Stimulated activated CD4-positive, alpha-beta T cell treated with anti-CD3 and anti-CD28 coated beads, Interleukin-2, amount 100 ng/mL, for 4 hours (primary cell): ENCODE measurements around the gene CERS4.
A peak's percentile ranks its signal among the peaks of the same experiment; 100 is the strongest.
"Not testable (repeated sequence)": the region's sequence is repeated elsewhere in the genome, so short reads cannot be mapped to it uniquely, and the experiment has no call there.

ENCODE experiments used
- DNase-seq: peaks from one replicate; pipeline ENCODE4 v3.0.0-alpha.2; 2020; ENCODE audit warnings: low read depth

Gene CERS4

DNA sequence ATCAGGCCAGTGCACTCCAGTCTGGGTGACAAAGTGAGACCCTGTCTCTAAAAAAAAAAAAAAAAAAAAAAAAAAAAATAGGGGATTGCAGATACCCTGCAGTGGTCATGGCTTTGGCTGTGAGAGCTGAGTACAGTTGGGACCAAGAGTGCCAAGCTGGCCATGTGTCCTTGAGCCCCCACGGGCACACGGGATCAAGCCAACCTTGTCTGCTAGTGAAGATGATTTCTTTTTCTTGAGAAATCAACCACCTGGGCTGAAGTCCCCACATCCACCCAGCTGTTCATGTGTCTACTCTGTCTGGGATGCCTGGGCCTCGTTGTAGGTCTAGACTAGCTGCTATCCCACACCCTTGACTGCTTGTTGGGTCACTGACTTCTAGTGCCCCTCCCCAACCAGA, 34.0 kb downstream of the CERS4 start:
- DNase-seq, result no peak

- no peak for DNase-seq
These were observed 35.3 kb downstream of the CERS4 start for GRCh38 chr19:8244442-8244841.

- no peak for DNase-seq
These were observed 37.0 kb downstream of the CERS4 start for GRCh38 chr19:8245869-8246835.

DNA sequence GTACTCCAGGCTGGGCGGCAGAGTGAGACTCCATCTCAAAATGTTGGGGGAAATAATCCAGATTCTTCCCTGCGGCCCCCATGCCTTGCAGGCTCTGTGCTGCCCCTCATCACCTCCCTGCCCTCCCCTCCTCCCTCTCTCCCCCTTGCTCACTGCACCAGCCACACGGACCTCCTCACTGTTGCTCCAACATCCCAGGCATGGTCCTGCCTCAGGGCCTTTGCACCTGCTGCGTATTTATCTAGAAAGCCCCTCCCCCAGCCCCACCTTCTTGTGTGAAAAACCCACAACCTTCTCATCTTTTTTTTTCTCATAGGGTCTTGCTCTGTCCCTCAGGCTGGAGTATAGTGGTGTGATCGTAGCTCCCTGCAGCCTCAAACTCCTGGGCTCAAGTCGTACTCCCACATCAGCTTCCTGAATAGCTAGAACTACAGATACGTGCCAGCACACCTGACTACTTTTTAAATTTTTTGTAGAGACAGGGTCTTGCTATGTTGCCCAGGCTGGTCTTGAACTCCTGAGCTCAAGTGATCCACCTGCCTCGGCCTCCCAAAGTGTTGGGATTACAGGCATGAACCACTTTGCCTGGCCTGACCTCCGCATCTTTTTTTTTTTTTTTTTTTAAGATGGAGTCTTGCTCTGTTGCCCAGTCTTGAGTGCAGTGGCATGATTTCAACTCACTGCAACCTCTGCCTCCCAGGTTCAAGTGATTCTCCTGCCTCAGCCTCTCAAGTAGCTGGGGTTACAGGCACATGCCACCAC, 38.1 kb downstream of the CERS4 start:
- not testable (repeated sequence) for DNase-seq

DNA sequence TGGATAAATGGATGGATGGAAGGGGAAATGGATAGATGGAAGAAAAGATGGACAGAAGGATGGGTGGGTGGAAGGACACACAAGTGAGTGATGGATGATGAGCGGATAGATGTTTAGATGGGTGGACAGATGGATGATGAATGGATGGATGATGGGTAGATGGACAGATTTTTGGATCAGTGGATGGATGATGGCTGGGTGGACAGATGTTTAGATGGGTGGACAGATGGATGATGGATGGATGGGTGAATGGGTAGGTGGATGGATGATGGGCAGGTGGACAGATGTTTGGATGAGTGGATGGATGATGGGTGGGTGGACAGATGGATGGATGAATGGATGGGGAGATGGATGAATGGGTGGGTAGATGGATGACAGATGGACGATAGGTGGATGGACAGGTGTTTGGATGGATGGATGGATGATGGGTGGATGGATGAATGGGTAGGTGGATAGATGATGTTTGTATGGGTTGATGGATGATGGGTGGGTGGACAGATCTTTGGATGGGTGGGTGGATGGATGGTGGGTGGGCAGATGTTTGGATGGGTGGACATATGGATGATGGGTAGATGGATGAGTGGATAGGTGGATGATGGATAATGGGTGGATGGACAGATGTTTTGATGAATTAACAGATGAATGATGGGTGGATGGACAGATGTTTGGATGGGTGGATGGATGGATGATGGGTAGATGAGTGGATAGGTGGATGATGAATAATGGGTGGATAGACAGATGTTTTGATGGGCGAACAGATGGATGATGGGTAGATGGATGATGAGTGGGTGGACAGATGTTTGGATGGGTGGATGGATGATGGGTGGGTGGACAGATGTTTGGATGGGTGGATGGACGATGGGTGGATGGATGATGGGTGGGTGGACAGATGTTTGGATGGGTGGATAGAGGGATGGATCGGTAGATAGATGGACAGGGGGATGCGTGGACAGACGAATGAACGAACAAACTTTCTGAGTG, 39.5 kb downstream of the CERS4 start:
- no peak for DNase-seq

DNA sequence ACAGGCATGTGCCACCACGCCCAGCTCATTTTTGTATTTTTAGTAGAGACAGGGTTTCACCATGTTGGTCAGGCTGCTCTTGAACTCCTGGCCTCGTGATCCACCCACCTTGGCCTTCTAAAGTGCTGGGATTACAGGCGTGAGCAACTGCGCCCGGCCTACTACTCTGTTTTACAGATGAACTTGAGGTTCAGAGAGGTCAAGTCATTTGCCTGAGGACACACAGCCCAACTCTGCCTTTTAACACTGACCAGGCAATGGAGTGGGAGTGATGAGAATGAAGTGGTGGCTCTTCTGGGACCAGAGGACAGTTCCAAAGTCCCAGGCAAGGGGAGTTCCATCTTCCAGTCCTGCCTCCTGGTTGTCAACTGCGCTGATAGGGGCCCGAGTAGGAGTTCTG, 41.4 kb downstream of the CERS4 start:
- DNase-seq, result no peak

DNA sequence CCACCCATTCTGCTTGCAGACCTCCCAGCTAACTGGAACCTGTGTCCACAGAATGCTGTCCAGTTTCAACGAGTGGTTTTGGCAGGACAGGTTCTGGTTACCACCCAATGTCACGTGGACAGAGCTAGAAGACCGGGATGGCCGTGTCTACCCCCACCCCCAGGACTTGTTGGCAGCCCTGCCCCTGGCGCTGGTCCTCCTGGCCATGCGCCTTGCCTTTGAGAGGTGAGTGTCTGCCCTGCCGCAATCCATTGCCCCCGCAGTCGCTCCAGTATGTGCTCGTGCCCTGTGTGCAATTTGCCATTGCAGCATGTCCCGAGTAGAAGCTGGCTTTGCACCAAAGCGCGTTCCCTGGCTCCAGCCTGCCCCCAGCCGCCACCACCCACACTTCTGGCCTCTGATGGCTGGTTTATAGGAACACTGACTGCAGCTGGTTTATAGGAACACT, 41.9 kb downstream of the CERS4 start:
- DNase-seq, result no peak

DNA sequence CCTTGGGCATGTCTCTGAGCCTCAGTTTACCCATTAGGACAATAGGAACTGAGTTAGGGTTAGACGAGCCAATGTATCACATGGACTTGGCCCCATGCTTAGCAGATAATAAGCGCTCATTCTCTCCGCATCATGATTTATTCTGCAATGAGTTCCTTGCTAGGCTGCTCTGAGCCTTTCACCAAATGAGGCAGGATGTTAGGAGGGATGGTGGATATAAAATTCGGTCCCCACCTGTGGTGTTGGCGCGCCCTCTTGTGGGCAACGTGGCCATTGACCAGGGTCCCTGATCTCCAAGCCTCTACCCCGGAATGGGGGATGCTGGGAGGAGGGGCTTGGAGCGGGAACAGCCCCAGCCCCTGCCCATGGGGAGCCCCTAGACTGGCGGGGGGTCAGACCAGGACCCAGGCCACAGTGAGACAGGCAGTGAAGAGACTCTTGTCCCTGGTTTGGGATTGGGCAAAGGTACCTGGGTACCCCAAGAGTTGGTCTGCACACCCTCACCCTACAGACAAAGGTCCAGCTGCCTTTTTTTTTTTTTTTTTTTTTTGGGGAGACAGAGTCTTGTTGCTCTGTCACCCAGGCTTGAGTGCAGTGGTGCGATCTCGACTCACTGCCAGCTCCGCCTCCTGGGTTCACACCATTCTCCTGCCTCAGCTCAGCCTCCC, 43.9 kb downstream of the CERS4 start:
- DNase-seq, result peak; percentile 74

GRCh38 chr19:8253678-8254077, 44.5 kb downstream of the CERS4 start:
- DNase-seq, result no peak

GRCh38 chr19:8254286-8255001, 45.3 kb downstream of the CERS4 start:
- no peak for DNase-seq

GRCh38 chr19:8255426-8256125, 46.4 kb downstream of the CERS4 start:
- no peak for DNase-seq

DNA sequence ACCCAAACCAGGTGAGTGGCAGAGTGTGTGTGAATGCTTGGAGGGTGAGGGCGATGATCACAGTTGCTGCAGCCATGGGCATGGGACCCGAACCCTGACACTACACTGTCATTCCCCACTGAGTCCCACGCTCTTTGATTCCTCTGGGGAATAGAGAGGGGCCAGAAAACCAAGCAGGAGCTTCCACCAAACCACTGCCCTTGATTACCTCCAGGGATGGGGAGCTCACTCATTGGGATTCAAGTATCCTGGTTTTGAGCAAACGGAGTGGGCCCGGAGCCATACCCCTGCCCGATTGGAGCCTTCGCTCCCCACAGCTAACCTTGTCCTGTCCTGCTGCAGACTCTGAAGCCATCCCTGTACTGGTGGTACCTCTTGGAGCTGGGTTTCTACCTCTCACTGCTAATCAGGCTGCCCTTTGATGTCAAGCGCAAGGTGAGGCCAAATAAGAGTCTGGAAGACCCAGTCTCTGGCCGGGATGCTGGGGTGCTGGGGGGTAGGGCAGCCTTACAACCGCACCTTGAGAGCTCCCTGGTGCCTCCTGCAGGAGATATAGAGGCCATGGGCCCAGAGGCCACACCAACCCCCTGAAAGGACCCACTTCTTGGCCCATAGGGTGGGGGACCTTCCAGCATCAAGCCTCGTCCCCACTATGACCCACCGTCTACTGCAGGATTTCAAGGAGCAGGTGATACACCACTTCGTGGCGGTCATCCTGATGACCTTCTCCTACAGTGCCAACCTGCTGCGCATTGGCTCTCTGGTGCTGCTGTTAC, 47.3 kb downstream of the CERS4 start:
- DNase-seq, result no peak

DNA sequence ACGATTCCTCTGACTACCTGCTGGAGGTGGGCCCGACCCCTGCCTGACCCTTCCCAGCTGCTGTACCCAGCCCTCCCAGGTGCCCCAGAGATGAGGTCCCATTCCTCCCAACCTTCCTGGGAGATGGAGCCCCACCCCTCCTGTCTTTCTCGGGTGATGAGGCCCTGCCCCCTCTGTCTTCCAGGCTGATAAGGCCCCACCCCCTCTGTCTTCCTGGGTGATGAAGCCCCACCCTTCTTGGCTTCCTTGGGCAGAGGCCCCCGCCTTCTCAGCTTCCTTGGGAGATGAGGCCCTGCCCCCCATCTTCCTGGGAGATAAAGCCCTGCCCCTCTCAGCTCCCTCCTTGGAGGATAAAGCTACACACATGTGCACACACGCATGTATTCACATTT, 47.9 kb downstream of the CERS4 start:
- no peak for DNase-seq

DNA sequence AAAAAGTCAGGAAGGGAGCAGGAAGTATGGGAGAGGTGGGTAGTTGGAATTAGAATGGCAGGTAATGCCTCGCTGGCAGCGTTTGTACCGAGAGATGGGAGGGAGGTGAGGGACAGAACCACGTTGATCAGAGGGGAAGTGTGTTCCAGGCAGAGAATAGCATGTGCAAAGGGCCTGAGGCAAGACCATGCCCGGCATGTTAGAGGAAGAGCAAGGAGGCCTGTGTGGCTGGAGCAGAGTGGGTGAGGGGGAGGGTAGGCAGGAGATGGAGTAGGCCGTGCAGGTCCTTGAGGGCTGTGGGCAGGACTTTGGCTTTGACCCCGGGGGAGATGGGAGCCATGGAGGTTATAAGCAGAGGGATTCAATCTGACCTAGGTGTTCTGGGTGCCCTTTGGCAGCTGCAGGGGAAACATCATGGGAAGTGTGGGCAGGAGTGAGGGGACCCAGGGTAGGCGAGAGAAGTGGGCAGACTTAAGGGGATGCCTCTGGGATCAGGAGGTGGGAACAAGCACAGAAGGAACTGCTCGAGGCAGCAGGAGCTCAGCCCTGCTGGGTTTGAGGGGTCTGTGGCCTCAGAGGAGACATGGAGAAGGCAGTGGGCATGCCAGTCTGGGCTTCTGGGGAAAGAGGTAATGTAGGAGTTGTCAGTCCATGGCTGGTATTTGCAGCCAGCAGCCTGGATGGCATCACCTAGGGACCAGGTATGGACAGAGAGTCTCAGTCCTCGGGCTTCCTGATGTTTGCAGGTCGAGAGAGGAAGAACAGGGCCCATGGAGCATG, 50.2 kb downstream of the CERS4 start:
- no peak for DNase-seq

- DNase-seq, result no peak
These were observed 50.7 kb downstream of the CERS4 start for GRCh38 chr19:8259922-8260247.

- no peak for DNase-seq
These were observed 52.2 kb downstream of the CERS4 start for GRCh38 chr19:8261347-8261746.

DNA sequence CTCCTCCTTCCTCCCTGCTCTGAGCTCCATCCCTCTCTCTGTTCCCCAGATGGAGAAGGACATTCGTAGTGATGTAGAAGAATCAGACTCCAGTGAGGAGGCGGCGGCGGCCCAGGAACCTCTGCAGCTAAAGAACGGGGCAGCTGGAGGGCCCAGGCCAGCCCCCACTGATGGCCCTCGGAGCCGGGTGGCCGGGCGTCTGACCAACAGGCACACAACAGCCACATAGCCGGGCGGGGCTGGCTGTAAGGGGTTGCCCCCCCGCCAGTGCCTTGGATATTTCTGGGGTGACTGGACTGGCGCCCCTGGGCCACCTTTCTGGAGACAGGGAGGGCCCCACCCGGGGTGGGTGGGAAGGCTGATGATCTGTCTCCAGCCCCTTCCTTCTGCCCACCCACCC, 52.7 kb downstream of the CERS4 start:
- DNase-seq, result no peak

DNA sequence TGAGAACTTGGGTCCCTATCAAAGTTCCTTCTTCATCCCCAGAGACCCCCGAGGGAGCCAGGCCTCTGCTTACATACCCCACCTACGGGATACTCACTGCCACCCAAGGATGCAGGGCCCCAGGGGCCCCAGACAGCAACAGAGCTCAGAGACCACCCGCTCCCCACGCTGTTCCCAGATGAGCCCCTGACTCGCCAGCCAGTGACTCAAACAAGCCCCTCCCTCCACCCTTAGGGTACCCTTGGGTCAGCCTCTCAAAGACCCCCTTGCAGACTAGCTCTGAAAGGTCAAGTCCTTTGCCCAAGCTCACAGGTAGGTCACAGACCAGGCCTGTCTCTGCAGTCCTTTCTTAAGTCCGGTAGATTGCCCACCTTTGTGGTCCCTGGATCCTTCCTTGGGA, 53.3 kb downstream of the CERS4 start:
- no peak for DNase-seq

DNA sequence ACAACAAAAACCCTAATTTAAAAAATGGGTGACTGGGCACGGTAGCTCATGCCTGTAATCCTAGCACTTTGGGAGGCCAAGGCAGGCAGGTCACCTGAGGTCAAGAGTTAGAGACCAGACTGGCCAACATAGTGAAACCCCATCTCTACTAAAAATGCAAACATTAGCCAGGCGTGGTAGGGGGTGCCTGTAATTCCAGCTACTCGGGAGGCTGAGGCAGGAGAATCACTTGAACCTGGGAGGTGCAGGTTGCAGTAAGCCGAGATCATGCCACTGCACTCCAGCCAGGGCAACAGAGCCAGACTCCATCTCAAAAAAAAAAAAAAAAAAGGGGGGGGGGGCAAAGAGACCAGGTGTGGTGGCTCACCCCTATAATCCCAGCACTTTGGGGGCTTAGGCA, 55.1 kb downstream of the CERS4 start:
- not testable (repeated sequence) for DNase-seq
